GM19240 (cell line): ENCODE results near the gene COBLL1.

ENCODE experiments used
- DNase-seq: peaks from one replicate; pipeline ENCODE4 v3.0.0; 2011; ENCODE audit warnings: low spot score; ENCODE audit not compliant: insufficient read length

The COBLL1 gene

DNA sequence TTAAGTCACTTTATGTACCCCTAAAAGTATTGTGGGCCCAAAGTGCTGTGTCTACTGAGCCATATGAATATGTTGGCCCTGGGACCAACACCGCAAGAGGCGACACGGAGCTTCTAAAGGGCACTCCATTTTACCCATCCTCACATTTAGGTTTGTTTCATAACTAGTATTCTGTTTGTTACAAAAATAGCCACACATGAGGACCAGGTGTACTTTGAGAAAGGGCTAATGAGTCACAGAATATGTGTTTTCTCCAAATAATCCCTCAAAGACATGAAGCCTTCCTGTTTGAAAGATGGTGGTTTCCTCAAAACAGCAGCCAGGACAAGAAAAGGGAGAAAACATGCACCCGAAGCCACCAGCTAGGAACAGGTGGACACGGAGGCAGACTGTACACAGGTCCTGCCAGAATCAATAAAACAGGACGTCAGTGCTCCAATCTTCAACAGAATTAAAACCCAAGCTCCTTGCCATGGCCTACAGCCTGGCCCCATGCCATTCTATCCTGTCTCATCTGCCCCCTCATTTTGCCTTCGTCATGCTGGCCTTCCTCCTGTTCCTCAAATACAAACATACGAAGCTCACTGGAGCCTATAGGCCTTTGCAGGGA, 198.6 kb downstream of the COBLL1 start:
- no peak for DNase-seq

DNA sequence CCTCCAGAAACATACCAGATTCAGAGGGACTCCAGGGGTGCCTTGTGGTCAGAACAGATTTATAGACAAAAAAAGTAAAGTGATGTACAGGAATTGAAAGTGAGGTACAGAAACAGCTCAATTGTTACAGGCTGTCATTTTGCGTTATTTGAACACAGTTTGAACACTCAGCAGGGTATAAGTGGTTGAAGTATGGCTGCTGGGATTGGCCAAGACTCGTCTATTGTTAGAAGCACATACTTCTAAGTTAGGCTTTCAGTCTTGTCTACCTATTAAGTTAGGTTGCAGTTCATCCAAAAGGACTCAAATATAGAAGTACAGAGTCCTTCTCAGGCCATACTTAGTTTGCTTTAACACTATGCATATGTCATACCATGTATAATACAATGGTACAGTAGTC, 199.4 kb downstream of the COBLL1 start:
- DNase-seq: no peak
